IPS DF 19.7 (cell line): ENCODE measurements around the gene AWAT1.
A peak's percentile ranks its signal among the peaks of the same experiment; 100 is the strongest.
"Not testable (repeated sequence)": the region's sequence is repeated elsewhere in the genome, so short reads cannot be mapped to it uniquely, and the experiment has no call there.

Experiments
- DNase-seq: peaks from one replicate; pipeline ENCODE4 v3.0.0-alpha.2; 2013; ENCODE audit warnings: low read depth, low spot score

The AWAT1 gene

GRCh38 chrX:70234355-70234754 is at the start of gene AWAT1:
TSS of gene AWAT1 (plus strand) at chrX:70234655. CDS start at chrX:70234696, 41 bp downstream.
- DNase-seq = no peak

- DNase-seq = no peak
Observed at GRCh38 chrX:70190225-70190624, 44.2 kb upstream of the AWAT1 start.

GRCh38 chrX:70196961-70197720 is 37.3 kb upstream of the AWAT1 start:
- DNase-seq = peak; percentile 20

GRCh38 chrX:70201732-70202131 is 32.7 kb upstream of the AWAT1 start:
- no peak for DNase-seq

GRCh38 chrX:70208479-70208878 is 26.0 kb upstream of the AWAT1 start:
- DNase-seq = no peak

GRCh38 chrX:70209570-70209969 is 24.9 kb upstream of the AWAT1 start:
- DNase-seq = not testable (repeated sequence)

- DNase-seq = no peak
Observed at GRCh38 chrX:70219938-70220764, 14.3 kb upstream of the AWAT1 start.

GRCh38 chrX:70226048-70226447 is 8.4 kb upstream of the AWAT1 start:
- DNase-seq = no peak

GRCh38 chrX:70226687-70227086 is 7.8 kb upstream of the AWAT1 start:
- no peak for DNase-seq

- DNase-seq = no peak
Observed at GRCh38 chrX:70231666-70232065, 2.8 kb upstream of the AWAT1 start.

- DNase-seq = no peak
Observed at GRCh38 chrX:70240751-70241150, 6.3 kb downstream of the AWAT1 start.

GRCh38 chrX:70241501-70241900 is 7.0 kb downstream of the AWAT1 start:
- DNase-seq = no peak

GRCh38 chrX:70243601-70244000 is 9.1 kb downstream of the AWAT1 start:
- DNase-seq = not testable (repeated sequence)

GRCh38 chrX:70244881-70245280 is 10.4 kb downstream of the AWAT1 start:
- DNase-seq = no peak

GRCh38 chrX:70247252-70247651 is 12.8 kb downstream of the AWAT1 start:
- no peak for DNase-seq

- no peak for DNase-seq
Observed at GRCh38 chrX:70252491-70252890, 18.0 kb downstream of the AWAT1 start.

GRCh38 chrX:70253377-70254062 is 19.1 kb downstream of the AWAT1 start:
- DNase-seq = no peak

GRCh38 chrX:70254063-70254400 is 19.6 kb downstream of the AWAT1 start:
- DNase-seq = no peak

- DNase-seq = no peak
Observed at GRCh38 chrX:70254909-70255308, 20.5 kb downstream of the AWAT1 start.

GRCh38 chrX:70255452-70255851 is 21.0 kb downstream of the AWAT1 start:
- DNase-seq = no peak

- no peak for DNase-seq
Observed at GRCh38 chrX:70257423-70258288, 23.2 kb downstream of the AWAT1 start.
